HT-29 (cell line): ENCODE results near the gene PNMA8C. TPM values are rescaled to one million over a fixed set of nuclear protein-coding genes. Genes with fewer than 3 reads are reported as not detected.
"Not testable (repeated sequence)": the region's sequence is repeated elsewhere in the genome, so short reads cannot be mapped to it uniquely, and the experiment has no call there.

Source experiments
- DNase-seq: peaks from one replicate; pipeline ENCODE4 v3.0.0-alpha.2; 2015; ENCODE audit warnings: low spot score
- total RNA-seq: library from RNA; depleted of rRNA; stranded (reverse); fragments of >200 nt; shearing (Covaris generic); gene quantifications from 2 replicates; pipeline ENCODE4 v1.2.3, GENCODE V29; 2014; rRNA removed

The PNMA8C gene
- total RNA-seq, 1 experiment from 2014 or later: not detected

DNA sequence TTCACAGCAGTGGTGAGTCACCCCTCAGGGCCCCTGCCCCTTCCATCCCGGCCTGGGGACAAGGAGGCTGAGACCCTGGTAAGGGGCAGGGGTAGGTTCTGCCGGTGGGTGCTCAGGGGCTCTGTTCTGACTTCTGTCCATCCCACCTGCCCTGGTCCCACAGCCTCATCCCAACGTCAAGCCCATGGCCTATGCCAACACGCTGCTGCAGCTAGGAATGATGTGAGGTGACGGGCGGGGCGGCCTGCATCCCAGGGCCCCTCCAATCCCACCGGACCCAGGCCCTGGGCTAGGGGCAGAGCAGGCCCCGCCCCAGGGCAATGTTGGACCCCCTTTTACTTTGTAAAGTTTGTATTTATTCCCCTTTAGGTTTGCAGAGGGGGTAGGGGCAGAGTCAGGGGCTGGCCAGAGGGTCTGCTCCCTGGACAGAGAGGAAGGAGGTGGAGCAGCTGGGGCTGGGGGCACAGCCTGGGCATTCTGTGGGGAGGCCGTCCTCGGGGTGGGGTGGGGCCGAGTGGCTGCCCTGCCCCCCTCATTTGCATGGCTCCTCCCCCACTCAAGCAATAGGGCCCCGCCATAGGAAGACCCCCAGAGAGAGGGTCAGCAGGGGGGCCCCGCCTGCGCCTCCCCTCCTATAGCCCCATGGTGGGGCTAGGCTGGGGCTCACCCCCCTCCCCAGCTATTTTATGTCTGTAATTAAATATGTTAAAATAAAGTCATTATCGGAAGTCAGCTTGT is 38.4 kb downstream of the PNMA8C start:
- no peak for DNase-seq

DNA sequence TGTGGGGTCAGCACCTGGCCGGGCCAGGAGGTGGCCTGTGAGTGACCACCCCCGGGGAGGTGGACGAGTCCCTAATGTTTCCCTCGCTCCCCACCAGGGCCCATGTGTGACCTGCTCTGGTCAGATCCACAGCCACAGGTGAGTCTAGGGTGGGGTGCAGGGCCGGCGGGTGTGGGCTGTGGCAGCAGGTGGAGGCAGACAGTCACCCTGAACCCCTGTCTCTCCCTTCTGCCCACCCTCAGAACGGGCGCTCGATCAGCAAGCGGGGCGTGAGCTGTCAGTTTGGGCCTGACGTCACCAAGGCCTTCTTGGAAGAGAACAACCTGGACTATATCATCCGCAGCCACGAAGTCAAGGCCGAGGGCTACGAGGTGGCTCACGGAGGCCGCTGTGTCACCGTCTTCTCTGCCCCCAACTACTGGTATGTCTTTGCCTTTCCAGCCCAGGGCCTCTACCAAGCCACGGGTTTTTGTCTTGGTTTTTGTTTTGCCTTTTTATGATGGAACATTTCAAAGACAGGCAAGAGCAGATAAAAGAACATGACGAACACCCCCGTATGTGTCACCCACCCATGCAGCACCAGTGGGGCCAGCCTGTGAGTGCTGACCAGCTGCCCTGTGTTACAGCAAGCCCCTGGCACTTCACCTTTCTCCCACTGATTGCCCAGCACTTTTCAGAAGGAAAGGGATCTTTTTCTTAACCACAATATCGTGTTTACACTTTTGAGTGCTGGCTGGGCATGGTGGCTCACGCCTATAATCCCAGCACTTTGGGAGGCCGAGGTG is 40.2 kb downstream of the PNMA8C start:
- no peak for DNase-seq

DNA sequence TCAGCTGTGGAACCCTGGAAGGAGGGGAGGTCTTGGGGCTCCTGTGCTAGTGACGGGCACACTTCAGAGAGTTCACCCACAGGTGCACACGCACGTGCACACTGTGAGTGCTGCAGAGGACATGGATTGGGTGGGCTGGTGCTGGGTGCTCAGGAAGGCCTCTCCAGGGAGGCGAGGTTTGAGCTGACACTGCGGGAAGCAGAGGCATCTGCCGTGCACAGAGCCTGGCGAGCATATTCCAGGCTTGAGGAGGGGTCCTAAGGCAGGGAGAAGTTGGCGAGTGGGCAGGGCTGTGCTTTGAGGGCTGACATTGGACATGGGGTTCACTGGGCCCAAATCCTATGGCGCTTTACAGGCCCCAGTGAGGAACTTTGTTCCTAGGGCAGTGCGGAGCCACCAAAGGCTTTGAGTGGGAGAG is 41.0 kb downstream of the PNMA8C start:
- no peak for DNase-seq

DNA sequence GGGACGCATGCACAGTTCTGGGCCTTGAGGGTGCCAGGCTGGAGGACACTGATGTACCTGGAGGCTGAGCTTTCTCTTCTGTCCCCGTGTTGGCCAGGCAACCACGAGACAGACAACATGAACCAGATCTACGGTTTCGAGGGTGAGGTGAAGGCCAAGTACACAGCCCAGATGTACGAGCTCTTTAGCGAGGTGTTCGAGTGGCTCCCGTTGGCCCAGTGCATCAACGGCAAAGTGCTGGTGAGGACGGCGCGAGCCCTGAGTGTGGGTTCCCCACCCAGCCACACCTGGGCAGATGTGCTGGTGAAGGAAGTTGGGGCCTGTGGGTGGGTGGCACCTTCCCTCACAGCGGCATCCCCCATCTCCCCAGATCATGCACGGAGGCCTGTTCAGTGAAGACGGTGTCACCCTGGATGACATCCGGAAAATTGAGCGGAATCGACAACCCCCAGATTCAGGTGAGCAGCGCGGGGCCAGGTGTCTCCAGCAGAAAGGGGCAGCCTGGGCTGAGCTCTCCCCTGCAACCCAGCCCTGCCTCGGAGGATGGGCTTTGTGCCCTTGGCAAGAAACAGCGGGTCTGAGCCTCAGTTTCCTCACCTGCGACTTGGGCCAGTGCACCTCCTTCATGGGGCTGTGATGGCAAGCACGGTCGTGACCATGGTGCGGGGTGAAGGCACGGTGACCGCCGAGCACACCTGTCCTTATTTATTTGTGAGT is 41.6 kb downstream of the PNMA8C start:
- no peak for DNase-seq

DNA sequence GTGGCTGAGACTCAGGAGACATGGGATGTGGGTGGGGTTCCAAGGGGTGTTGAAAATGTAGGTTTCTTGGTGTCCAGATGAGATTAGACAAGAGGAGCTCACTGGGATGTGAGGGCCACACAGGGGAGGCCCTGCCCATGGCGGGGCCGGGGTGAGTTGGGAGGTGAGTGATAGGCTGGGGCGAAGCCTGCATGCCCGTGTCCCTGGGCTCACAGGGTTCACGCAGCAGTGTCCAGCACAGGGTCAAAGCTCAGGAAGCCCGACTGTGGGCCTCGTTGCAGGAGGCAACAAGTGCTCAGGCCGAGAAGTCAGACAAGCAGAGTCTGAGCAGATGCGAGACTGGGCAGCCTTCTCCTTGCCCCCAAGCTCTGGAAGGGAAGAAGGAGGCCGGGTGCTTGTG is 42.6 kb downstream of the PNMA8C start:
- no peak for DNase-seq

DNA sequence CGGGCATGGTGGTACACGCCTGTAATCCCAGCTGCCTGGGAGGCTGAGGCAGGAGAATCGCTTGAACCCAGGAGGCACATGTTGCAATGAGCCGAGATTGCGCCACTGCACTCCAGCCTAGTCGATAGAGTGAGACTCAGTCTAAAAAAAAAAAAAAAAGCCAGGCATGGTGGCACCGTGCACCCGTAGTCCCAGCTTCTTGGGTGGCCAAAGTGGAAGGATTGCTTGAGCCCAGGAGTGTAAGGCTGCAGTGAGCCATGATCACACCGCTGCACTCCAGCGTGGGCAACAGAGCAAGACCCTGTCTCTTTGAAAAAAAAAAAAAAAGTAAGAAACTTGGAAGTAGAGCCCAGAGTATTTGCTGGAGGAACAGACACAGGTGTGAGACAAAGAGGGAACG is 43.1 kb downstream of the PNMA8C start:
- no peak for DNase-seq

DNA sequence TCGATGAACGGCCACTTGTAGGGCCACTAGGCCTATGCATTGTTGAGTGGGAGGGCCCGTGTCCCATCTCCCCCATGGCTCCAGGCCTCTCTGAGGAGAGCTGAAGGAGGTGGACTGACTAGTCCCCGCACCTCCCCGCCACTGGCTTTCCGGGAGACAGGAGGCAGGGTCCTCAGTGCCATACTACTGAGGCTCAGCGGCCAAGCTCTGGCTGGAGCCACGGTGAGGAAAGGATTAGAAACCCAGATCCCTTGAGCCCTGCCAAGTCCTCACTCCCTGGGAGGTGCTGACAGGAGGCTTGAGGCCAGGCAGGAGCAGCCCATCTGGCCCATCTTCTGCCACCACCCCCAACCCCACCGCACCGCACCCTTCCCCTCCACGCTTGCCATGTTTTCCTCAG is 44.3 kb downstream of the PNMA8C start:
- no peak for DNase-seq

DNA sequence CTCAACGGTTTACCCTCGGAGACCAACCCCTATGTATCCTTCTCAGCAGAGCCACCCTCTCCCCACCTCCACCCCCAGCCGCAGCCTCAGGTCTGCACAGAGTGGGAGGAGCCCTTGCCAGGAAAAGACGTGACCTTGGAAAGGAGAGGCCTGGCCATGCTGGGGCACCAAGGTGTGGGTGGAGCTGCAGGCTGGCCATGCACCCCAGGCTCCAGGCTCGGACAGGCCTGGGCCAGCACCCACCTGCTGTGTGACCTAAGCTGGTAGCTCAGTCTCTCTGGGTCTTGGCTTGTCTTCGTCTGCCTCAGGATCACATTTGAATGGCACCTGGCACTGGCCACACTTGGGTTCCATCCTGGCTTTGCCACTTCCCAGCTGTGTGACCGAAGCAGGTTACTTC is 44.9 kb downstream of the PNMA8C start:
- no peak for DNase-seq

DNA sequence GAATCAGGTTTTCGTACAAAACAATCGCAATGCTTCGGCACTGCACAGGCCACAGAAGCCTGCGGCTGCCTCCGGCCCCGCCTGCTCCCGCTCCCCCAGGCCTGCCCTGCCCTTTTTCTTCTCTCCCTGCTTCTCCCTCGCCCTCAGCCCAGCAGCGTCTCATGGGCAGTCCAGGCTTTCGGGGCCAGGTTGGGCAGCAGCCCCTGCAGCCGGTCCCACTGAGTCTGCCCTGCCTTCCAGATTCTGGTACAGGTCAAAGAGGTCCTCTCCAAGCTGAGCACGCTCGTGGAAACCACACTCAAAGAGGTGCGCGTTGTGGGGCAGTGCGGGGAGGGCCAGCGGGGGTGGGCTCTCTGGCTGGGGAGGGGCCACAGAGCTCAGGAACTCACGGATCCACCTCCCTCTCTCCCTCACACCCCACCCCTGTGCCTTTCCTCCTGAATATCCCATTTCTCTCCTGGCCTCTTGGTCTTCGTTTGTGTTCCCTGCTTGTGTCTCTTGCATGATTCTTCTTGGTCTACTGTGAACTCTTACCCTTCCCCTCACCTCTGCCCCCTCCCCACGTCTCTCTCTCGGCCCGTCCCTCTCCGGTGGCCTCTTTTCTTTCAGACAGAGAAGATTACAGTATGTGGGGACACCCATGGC is 45.4 kb downstream of the PNMA8C start:
- DNase-seq: no peak

DNA sequence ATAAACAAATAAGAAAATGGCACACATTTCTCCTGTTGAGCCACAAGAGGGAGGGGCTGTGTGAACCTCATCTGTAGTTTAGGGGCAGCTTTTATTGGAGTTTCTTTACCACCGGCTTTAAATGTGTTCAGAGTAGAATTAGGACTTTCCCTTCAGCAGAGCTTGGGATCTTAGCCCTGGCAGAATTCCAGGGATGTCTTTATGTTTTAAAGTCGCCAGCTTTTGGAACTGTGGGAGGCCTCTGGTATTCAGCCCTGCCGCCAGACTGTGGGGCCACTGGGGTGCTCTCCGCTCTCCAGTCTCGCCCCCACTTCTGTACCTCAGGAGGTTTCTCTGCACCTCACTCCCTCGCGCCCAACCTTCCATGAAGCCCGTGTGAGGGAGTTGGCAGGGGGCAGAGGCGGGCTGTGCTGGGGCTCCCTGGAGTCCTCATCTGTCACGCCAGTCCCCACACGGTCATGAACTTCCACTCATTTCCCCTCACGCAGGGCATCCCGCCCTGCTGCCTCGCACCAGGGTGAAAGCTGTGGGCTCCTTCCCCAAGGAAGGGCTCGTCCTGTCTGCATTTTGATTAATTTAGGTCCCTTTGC is 46.9 kb downstream of the PNMA8C start:
- no peak for DNase-seq

DNA sequence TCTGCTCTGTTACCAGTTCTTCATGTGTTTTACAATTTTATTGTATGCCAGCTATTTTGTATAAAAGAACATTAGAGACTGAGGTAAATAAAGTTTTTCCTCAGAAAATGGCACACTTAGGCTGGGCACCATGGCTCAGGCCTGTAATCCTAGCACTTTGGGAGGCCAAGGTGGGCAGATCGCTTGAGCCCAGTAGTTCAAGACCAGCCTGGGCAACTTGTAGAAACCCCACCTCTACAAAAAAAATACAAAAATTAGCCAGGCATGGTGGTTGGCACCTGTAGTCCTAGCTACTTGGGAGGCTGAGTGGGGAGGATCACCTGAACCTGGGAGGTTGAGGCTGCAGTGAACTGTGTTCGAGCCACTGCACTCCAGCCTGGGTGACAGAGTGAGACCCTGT is 47.4 kb downstream of the PNMA8C start:
- DNase-seq: no peak

DNA sequence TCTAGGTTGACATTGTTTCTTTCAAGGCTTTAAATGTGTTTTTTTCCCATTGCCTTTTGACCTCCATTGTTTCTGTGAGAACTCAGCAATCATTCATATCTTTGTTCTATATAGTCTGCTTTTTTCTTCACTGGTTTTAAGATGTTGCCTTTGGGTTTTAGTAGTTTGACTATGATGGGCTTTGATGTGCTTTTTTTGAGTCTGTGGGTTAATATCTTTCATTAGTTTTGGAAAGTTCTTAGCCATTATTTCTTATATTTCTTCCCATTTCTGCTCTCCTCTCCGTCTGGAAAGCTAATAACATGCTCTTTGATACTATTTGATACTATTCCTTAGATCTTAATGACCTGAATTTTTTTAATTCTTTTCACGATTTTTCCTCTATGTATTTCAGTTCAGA is 48.0 kb downstream of the PNMA8C start:
- no peak for DNase-seq

DNA sequence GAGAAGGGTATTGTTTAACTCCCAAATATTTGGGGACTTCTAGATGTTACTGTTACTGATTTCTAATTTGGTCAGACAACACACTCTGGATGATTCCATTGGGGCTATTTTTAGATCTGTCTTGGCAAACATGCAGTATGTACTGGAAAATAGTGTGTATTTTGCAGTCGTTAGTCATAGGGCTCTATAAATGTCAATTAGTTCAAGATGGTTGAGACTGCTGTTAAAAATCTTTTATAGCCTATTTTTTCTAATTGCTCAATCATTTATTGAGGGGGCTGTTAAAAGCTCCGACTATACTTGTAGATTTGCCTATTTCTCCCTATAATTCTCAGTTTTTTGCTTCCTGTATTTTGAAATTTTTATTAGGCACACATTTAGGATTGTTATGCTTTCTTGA is 50.5 kb downstream of the PNMA8C start:
- DNase-seq: no peak

DNA sequence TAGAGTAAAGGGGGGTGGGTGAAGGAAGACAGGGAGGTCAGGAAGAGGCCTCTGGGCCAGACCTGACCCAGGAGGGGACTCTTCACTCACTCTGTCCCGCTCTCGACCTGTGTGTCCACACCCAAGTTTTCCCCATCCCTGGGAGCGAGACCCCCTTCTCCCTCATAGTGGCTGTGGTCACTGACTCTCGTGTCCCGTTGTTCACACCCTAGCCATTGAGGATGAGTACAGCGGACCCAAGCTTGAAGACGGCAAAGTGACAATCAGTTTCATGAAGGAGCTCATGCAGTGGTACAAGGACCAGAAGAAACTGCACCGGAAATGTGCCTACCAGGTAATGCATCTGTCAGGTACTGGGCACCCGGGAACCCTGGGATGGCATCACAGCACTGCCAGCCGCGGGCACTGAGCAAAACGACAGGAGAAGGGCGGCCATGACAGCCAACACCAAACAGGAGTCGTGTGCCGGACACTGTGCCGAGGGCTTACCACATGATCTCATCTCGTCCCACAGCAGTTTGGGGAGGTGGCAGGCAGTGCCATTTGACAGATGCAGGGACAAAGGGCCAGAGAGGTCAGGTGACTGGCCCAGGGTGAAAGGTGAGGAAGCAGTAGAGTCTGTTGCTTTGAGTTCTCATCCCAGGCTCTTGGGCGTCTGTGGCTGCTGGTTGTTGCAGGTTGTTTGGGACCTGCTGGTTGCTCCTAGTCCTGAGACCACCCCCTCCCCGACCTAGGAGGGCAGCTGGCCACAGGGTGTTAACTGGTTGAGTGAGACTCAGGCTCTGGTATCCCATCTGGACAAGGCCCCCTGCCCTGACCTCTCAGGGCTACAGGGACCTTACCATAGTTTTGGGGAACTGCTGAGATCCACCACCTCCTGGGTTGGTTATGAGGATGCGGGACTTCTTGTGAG is 52.2 kb downstream of the PNMA8C start:
- no peak for DNase-seq

DNA sequence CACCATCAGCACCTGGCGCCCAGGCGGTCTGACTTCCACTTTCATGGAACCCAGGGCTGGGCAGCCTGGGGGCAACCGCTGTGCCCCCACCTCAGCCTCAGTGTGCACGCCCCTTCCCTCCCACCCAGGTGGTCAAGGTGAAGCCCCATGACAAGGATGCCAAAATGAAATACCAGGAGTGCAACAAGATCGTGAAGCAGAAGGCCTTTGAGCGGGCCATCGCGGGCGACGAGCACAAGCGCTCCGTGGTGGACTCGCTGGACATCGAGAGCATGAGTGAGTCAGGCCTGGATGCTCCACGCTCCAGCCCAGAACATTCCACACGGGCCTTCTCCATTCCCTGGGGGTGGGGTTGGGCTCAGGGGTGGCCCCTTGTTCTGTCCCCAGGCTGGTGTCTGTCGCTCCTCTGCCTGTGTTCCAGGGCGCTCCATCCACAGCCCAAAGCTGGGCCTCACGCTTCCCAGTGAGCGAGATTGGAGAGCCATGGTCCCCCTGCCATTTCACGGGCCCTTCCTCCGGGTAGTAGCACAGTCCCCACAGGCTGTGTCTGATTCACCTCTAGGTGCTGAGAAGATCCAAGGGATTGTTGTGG is 53.2 kb downstream of the PNMA8C start:
- not testable (repeated sequence) for DNase-seq

Other genes starting within 250 kb of the PNMA8C start
- gene IGFL1, start 199.2 kb downstream of the PNMA8C start, total RNA-seq: not detected in 2 replicates
- not detected in 2 replicates for gene HIF3A, start 131.9 kb downstream of the PNMA8C start, total RNA-seq
- gene PPP5C, start 81.8 kb downstream of the PNMA8C start, total RNA-seq: 221 and 224 TPM in 2 replicates
- gene CCDC8, start 15.4 kb downstream of the PNMA8C start, total RNA-seq: not detected in 2 replicates
- gene PNMA8A, start 42.6 kb upstream of the PNMA8C start, total RNA-seq: not detected in 2 replicates
- not detected in 2 replicates for gene PNMA8B, start 66.9 kb upstream of the PNMA8C start, total RNA-seq
- gene CALM3, start 172.4 kb upstream of the PNMA8C start, total RNA-seq: 263 and 264 TPM in 2 replicates
- gene PTGIR, start 196.2 kb upstream of the PNMA8C start, total RNA-seq: 0.26 TPM in 1 of 2 replicates, not detected in the other
- not detected in 2 replicates for gene GNG8, start 207.3 kb upstream of the PNMA8C start, total RNA-seq
- 0.29 and 0.38 TPM in 2 replicates for gene DACT3, start 232.2 kb upstream of the PNMA8C start, total RNA-seq